ES-I3 (cell line): ENCODE measurements around the gene CD244.

Experiments
- H3K36me3 ChIP-seq: 2 replicates; pipeline ENCODE4 v1.6.1; 2013; ENCODE audit warnings: mild to moderate bottlenecking, low read length, control low read depth, moderate library complexity; ENCODE audit not compliant: insufficient read depth
- H3K4me1 ChIP-seq: 2 replicates; pipeline ENCODE4 v1.6.1; 2013; ENCODE audit warnings: mild to moderate bottlenecking, control low read depth, low read length; ENCODE audit not compliant: insufficient read depth
- H3K9ac ChIP-seq: 2 replicates; pipeline ENCODE4 v1.6.1; 2013; ENCODE audit warnings: low read depth, mild to moderate bottlenecking, low read length, moderate library complexity
- H3K9me3 ChIP-seq: 2 replicates; pipeline ENCODE4 v1.6.1; 2013; ENCODE audit warnings: mild to moderate bottlenecking, low read length, moderate library complexity; ENCODE audit not compliant: control insufficient read depth, insufficient read depth

CD244 gene

GRCh38 chr1:160823296-160823695 lies 39.4 kb downstream of the CD244 start:
- peaks cover 5% of the 10 kb centered on the region; the same call in 1 of the 2 replicates for H3K4me1 ChIP-seq
- H3K9me3 ChIP-seq, result no peaks in the 10 kb centered on the region
- H3K36me3 ChIP-seq, result no peaks in the 10 kb centered on the region
- no peak overlapping the region for H3K9ac ChIP-seq

GRCh38 chr1:160821627-160822026 lies 41.1 kb downstream of the CD244 start:
- Histone ChIP-seq H3K9ac (no peak overlapping the region), H3K4me1 (peaks cover 10% of the 10 kb centered on the region; the same call in 1 of the 2 replicates), H3K36me3 (no peaks in the 10 kb centered on the region), H3K9me3 (no peaks in the 10 kb centered on the region)

- Histone ChIP-seq H3K9me3 (no peaks in the 10 kb centered on the region), H3K4me1 (peaks cover 10% of the 10 kb centered on the region; the same call in 1 of the 2 replicates), H3K9ac (no peak overlapping the region), H3K36me3 (no peaks in the 10 kb centered on the region)
These were observed 43.5 kb downstream of the CD244 start for GRCh38 chr1:160819186-160819585.

- Histone ChIP-seq H3K36me3 (no peaks in the 10 kb centered on the region), H3K4me1 (peaks cover 10% of the 10 kb centered on the region; the same call in 1 of the 2 replicates), H3K9ac (no peak overlapping the region), H3K9me3 (no peaks in the 10 kb centered on the region)
These were observed 44.3 kb downstream of the CD244 start for GRCh38 chr1:160818207-160818937.

GRCh38 chr1:160814856-160815255 lies 47.8 kb downstream of the CD244 start:
- no peaks in the 10 kb centered on the region for H3K36me3 ChIP-seq
- no peaks in the 10 kb centered on the region for H3K9me3 ChIP-seq
- H3K9ac ChIP-seq, result no peak overlapping the region
- H3K4me1 ChIP-seq, result peaks cover 23% of the 10 kb centered on the region; the same call in 1 of the 2 replicates

GRCh38 chr1:160814316-160814715 lies 48.4 kb downstream of the CD244 start:
- no peak overlapping the region for H3K9ac ChIP-seq
- H3K36me3 ChIP-seq, result no peaks in the 10 kb centered on the region
- no peaks in the 10 kb centered on the region for H3K9me3 ChIP-seq
- peaks cover 23% of the 10 kb centered on the region; the same call in 1 of the 2 replicates for H3K4me1 ChIP-seq

GRCh38 chr1:160813215-160813614 lies 49.5 kb downstream of the CD244 start:
- Histone ChIP-seq H3K9me3 (no peaks in the 10 kb centered on the region), H3K4me1 (peaks cover 17% of the 10 kb centered on the region; the same call in 1 of the 2 replicates), H3K36me3 (no peaks in the 10 kb centered on the region), H3K9ac (no peak overlapping the region)

- no peaks in the 10 kb centered on the region for H3K36me3 ChIP-seq
- H3K4me1 ChIP-seq, result peaks cover 13% of the 10 kb centered on the region; the same call in 1 of the 2 replicates
- H3K9me3 ChIP-seq, result no peaks in the 10 kb centered on the region
- no peak overlapping the region for H3K9ac ChIP-seq
These were observed 51.5 kb downstream of the CD244 start for GRCh38 chr1:160811147-160811546.

- no peaks in the 10 kb centered on the region for H3K36me3 ChIP-seq
- H3K9me3 ChIP-seq, result no peaks in the 10 kb centered on the region
- no peak overlapping the region for H3K9ac ChIP-seq
- H3K4me1 ChIP-seq, result peaks cover 13% of the 10 kb centered on the region; the same call in 1 of the 2 replicates
These were observed 52.2 kb downstream of the CD244 start for GRCh38 chr1:160810486-160810885.

- Histone ChIP-seq H3K36me3 (no peaks in the 10 kb centered on the region), H3K9ac (no peak overlapping the region), H3K9me3 (no peaks in the 10 kb centered on the region), H3K4me1 (peaks cover 13% of the 10 kb centered on the region; the same call in 1 of the 2 replicates)
These were observed 54.4 kb downstream of the CD244 start for GRCh38 chr1:160808289-160808688.

GRCh38 chr1:160807738-160808137 lies 54.9 kb downstream of the CD244 start:
- H3K9me3 ChIP-seq, result no peaks in the 10 kb centered on the region
- H3K4me1 ChIP-seq, result peaks cover 13% of the 10 kb centered on the region; the same call in 1 of the 2 replicates
- H3K9ac ChIP-seq, result no peak overlapping the region
- H3K36me3 ChIP-seq, result no peaks in the 10 kb centered on the region

GRCh38 chr1:160807247-160807646 lies 55.4 kb downstream of the CD244 start:
- no peaks in the 10 kb centered on the region for H3K36me3 ChIP-seq
- peaks cover 13% of the 10 kb centered on the region; the same call in 1 of the 2 replicates for H3K4me1 ChIP-seq
- no peak overlapping the region for H3K9ac ChIP-seq
- H3K9me3 ChIP-seq, result no peaks in the 10 kb centered on the region

- Histone ChIP-seq H3K4me1 (peaks cover 13% of the 10 kb centered on the region; the same call in 1 of the 2 replicates), H3K9ac (no peak overlapping the region), H3K9me3 (no peaks in the 10 kb centered on the region)
These were observed 55.9 kb downstream of the CD244 start for GRCh38 chr1:160806784-160807183.

GRCh38 chr1:160806109-160806665 lies 56.5 kb downstream of the CD244 start:
- Histone ChIP-seq H3K9me3 (no peaks in the 10 kb centered on the region), H3K9ac (no peak overlapping the region), H3K36me3 (no peaks in the 10 kb centered on the region), H3K4me1 (peaks cover 13% of the 10 kb centered on the region; the same call in 1 of the 2 replicates)

More at GRCh38 chr1:160806784-160807183, 55.9 kb downstream of the CD244 start:
- H3K36me3 ChIP-seq, result no peaks in the 10 kb centered on the region
